Measurements from ENCODE around the gene TMPRSS11A. TPM values are rescaled to one million over a fixed set of nuclear protein-coding genes. Genes with fewer than 3 reads are reported as not detected.

TMPRSS11A gene
- total RNA-seq, 1 experiment from 2014 or later, result not detected

DNA sequence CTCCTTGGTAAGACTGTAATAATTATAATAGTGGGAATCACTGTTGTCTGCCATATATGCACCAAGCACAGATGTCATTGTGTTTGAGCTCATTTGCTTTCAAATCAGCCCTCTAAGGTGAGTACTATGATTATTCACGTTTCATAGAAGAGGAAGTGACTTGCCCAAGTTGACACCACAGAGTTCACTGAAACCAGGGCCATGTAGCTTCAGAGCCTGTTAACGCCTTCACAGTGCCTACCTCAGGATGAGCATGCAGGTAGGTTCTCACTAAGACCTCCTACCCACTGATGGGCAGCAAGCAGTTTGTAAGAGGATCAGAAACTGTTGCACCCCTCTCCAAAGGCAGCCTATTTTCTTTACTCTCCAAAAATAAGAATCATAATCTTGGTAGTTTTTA is 27.4 kb downstream of the TMPRSS11A start:
- CTCF ChIA-PET, result interaction anchor here (0.6 kb wide), 1 partner anchor 825 kb away, joined by 3 read pairs; no protein-coding TSS in a partner anchor
- H3K4me3 Mint-ChIP-seq, result no peak overlapping the region

More for the DNA sequence above, 27.4 kb downstream of the TMPRSS11A start:
- ATAC-seq, result no peak
- Mint-ChIP-seq H3K4me1 (peaks cover 17% of the 10 kb centered on the region), H3K27ac (no peak overlapping the region), H3K36me3 (no peaks in the 10 kb centered on the region), H3K9me3 (peaks cover 16% of the 10 kb centered on the region), H3K27me3 (ENCODE audit: low read depth) (no peaks in the 10 kb centered on the region)
- POLR2A ChIA-PET, result no interaction called here
- no peak for DNase-seq (ENCODE audit: low spot score)
- TF ChIP-seq GABPB1 (CRISPR knock-in tag; IDR thresholded peaks at IDR 0.05), result no peak
- TF ChIP-seq, protein P1, sequence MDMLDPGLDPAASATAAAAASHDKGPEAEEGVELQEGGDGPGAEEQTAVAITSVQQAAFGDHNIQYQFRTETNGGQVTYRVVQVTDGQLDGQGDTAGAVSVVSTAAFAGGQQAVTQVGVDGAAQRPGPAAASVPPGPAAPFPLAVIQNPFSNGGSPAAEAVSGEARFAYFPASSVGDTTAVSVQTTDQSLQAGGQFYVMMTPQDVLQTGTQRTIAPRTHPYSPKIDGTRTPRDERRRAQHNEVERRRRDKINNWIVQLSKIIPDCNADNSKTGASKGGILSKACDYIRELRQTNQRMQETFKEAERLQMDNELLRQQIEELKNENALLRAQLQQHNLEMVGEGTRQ (CRISPR knock-in tag; IDR thresholded peaks at IDR 0.05), result no peak
- TF ChIP-seq, protein P2, sequence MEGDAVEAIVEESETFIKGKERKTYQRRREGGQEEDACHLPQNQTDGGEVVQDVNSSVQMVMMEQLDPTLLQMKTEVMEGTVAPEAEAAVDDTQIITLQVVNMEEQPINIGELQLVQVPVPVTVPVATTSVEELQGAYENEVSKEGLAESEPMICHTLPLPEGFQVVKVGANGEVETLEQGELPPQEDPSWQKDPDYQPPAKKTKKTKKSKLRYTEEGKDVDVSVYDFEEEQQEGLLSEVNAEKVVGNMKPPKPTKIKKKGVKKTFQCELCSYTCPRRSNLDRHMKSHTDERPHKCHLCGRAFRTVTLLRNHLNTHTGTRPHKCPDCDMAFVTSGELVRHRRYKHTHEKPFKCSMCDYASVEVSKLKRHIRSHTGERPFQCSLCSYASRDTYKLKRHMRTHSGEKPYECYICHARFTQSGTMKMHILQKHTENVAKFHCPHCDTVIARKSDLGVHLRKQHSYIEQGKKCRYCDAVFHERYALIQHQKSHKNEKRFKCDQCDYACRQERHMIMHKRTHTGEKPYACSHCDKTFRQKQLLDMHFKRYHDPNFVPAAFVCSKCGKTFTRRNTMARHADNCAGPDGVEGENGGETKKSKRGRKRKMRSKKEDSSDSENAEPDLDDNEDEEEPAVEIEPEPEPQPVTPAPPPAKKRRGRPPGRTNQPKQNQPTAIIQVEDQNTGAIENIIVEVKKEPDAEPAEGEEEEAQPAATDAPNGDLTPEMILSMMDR (IDR thresholded peaks at IDR 0.05), result no peak
- TF ChIP-seq, protein P3, sequence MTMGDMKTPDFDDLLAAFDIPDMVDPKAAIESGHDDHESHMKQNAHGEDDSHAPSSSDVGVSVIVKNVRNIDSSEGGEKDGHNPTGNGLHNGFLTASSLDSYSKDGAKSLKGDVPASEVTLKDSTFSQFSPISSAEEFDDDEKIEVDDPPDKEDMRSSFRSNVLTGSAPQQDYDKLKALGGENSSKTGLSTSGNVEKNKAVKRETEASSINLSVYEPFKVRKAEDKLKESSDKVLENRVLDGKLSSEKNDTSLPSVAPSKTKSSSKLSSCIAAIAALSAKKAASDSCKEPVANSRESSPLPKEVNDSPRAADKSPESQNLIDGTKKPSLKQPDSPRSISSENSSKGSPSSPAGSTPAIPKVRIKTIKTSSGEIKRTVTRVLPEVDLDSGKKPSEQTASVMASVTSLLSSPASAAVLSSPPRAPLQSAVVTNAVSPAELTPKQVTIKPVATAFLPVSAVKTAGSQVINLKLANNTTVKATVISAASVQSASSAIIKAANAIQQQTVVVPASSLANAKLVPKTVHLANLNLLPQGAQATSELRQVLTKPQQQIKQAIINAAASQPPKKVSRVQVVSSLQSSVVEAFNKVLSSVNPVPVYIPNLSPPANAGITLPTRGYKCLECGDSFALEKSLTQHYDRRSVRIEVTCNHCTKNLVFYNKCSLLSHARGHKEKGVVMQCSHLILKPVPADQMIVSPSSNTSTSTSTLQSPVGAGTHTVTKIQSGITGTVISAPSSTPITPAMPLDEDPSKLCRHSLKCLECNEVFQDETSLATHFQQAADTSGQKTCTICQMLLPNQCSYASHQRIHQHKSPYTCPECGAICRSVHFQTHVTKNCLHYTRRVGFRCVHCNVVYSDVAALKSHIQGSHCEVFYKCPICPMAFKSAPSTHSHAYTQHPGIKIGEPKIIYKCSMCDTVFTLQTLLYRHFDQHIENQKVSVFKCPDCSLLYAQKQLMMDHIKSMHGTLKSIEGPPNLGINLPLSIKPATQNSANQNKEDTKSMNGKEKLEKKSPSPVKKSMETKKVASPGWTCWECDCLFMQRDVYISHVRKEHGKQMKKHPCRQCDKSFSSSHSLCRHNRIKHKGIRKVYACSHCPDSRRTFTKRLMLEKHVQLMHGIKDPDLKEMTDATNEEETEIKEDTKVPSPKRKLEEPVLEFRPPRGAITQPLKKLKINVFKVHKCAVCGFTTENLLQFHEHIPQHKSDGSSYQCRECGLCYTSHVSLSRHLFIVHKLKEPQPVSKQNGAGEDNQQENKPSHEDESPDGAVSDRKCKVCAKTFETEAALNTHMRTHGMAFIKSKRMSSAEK (CRISPR knock-in tag; IDR thresholded peaks at IDR 0.05; ENCODE audit: borderline replicate concordance), result no peak
- TF ChIP-seq, protein P4, sequence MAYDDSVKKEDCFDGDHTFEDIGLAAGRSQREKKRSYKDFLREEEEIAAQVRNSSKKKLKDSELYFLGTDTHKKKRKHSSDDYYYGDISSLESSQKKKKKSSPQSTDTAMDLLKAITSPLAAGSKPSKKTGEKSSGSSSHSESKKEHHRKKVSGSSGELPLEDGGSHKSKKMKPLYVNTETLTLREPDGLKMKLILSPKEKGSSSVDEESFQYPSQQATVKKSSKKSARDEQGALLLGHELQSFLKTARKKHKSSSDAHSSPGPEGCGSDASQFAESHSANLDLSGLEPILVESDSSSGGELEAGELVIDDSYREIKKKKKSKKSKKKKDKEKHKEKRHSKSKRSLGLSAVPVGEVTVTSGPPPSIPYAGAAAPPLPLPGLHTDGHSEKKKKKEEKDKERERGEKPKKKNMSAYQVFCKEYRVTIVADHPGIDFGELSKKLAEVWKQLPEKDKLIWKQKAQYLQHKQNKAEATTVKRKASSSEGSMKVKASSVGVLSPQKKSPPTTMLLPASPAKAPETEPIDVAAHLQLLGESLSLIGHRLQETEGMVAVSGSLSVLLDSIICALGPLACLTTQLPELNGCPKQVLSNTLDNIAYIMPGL (CRISPR knock-in tag; IDR thresholded peaks at IDR 0.05), result no peak
- TF ChIP-seq HMGA2 (CRISPR knock-in tag; IDR thresholded peaks at IDR 0.05), result no peak
- TF ChIP-seq CBFB (CRISPR knock-in tag; IDR thresholded peaks at IDR 0.05; ENCODE audit: low read depth), result no peak
- TF ChIP-seq ZNF138 (CRISPR knock-in tag; conservative IDR thresholded peaks at IDR 0.05), result no peak
- TF ChIP-seq, protein P5, sequence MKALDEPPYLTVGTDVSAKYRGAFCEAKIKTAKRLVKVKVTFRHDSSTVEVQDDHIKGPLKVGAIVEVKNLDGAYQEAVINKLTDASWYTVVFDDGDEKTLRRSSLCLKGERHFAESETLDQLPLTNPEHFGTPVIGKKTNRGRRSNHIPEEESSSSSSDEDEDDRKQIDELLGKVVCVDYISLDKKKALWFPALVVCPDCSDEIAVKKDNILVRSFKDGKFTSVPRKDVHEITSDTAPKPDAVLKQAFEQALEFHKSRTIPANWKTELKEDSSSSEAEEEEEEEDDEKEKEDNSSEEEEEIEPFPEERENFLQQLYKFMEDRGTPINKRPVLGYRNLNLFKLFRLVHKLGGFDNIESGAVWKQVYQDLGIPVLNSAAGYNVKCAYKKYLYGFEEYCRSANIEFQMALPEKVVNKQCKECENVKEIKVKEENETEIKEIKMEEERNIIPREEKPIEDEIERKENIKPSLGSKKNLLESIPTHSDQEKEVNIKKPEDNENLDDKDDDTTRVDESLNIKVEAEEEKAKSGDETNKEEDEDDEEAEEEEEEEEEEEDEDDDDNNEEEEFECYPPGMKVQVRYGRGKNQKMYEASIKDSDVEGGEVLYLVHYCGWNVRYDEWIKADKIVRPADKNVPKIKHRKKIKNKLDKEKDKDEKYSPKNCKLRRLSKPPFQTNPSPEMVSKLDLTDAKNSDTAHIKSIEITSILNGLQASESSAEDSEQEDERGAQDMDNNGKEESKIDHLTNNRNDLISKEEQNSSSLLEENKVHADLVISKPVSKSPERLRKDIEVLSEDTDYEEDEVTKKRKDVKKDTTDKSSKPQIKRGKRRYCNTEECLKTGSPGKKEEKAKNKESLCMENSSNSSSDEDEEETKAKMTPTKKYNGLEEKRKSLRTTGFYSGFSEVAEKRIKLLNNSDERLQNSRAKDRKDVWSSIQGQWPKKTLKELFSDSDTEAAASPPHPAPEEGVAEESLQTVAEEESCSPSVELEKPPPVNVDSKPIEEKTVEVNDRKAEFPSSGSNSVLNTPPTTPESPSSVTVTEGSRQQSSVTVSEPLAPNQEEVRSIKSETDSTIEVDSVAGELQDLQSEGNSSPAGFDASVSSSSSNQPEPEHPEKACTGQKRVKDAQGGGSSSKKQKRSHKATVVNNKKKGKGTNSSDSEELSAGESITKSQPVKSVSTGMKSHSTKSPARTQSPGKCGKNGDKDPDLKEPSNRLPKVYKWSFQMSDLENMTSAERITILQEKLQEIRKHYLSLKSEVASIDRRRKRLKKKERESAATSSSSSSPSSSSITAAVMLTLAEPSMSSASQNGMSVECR (CRISPR knock-in tag; IDR thresholded peaks at IDR 0.05; ENCODE audit: borderline replicate concordance), result no peak
- TF ChIP-seq, protein P6, sequence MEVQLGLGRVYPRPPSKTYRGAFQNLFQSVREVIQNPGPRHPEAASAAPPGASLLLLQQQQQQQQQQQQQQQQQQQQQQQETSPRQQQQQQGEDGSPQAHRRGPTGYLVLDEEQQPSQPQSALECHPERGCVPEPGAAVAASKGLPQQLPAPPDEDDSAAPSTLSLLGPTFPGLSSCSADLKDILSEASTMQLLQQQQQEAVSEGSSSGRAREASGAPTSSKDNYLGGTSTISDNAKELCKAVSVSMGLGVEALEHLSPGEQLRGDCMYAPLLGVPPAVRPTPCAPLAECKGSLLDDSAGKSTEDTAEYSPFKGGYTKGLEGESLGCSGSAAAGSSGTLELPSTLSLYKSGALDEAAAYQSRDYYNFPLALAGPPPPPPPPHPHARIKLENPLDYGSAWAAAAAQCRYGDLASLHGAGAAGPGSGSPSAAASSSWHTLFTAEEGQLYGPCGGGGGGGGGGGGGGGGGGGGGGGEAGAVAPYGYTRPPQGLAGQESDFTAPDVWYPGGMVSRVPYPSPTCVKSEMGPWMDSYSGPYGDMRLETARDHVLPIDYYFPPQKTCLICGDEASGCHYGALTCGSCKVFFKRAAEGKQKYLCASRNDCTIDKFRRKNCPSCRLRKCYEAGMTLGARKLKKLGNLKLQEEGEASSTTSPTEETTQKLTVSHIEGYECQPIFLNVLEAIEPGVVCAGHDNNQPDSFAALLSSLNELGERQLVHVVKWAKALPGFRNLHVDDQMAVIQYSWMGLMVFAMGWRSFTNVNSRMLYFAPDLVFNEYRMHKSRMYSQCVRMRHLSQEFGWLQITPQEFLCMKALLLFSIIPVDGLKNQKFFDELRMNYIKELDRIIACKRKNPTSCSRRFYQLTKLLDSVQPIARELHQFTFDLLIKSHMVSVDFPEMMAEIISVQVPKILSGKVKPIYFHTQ (CRISPR knock-in tag; IDR thresholded peaks at IDR 0.05), result no peak
- TF ChIP-seq, protein P7, sequence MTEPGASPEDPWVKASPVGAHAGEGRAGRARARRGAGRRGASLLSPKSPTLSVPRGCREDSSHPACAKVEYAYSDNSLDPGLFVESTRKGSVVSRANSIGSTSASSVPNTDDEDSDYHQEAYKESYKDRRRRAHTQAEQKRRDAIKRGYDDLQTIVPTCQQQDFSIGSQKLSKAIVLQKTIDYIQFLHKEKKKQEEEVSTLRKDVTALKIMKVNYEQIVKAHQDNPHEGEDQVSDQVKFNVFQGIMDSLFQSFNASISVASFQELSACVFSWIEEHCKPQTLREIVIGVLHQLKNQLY (CRISPR knock-in tag; IDR thresholded peaks at IDR 0.05), result no peak
- TF ChIP-seq SP1 (CRISPR knock-in tag; conservative IDR thresholded peaks at IDR 0.05), result no peak
- no peak for TF ChIP-seq IRF2 (CRISPR knock-in tag; IDR thresholded peaks at IDR 0.05; ENCODE audit: borderline replicate concordance, low read depth)
- TF ChIP-seq ZNF219 (CRISPR knock-in tag; IDR thresholded peaks at IDR 0.05; ENCODE audit: borderline replicate concordance), result no peak
- no peak for TF ChIP-seq ZNF671 (CRISPR knock-in tag; IDR thresholded peaks at IDR 0.05)
- TF ChIP-seq RORB (CRISPR knock-in tag; IDR thresholded peaks at IDR 0.05), result no peak

All from WTC11 (cell line).